GM23248 (cell line): ENCODE data around the gene SLC8A2.

Source experiments
- EZH2 ChIP-seq: fragments of 200-600 bp; sonication (generic); IDR thresholded peaks from 2 replicates; pipeline ENCODE4 v1.6.1; 2018; ENCODE audit warnings: antibody characterized with exemption, mild to moderate bottlenecking; ENCODE audit not compliant: insufficient read depth, poor library complexity, severe bottlenecking
- EZH2phosphoT487 ChIP-seq: fragments of 200-600 bp; sonication (generic); IDR thresholded peaks from 2 replicates; pipeline ENCODE4 v1.6.1; 2018; ENCODE audit warnings: antibody characterized with exemption, moderate library complexity, mild to moderate bottlenecking, low read depth; ENCODE audit not compliant: insufficient read depth

GRCh38 chr19:47512948-47513319 lies 41.2 kb upstream of the SLC8A2 start:
- TF ChIP-seq EZH2 (no peak), EZH2phosphoT487 (no peak)
